Measurements from ENCODE around the gene ZSWIM4. TPM values are rescaled to one million over a fixed set of nuclear protein-coding genes. Genes with fewer than 3 reads are reported as not detected.

The ZSWIM4 gene
- total and polyA plus RNA-seq, 8 donors, result 2.2 to 14.0 (median 3.9) TPM

DNA sequence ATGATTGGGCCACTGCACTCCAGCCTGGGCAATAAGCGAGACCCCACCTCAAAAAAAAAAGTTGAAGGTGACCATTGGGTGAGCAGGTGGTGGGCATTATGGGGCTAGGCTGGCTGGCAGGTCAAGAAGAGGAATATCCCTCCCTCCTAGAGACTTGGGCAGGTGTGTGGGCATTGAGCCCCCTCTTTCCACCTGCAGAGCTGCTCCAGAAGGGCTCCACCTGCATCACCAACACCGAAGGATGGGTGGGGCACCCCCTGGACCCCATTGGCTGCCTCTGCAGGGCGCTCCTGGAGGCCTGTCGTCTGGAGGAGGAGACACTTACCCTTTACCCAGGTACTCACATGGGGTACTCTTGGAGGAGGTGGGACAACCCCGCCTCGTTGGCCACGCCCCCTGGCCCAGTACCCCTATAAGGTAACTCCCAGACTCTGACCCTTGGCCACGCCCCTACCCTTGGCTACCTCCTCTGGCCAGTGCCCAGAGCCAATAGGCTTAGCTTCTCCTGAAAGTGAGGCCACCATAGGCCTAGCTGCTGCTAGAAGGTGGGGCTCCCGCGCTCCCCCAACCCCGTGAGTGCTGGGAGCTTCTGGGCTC is 21.9 kb downstream of the ZSWIM4 start:
- no peaks in the 10 kb centered on the region for H3K9me3 ChIP-seq
- peak; percentile 74 to 90 for DNase-seq
- no peaks in the 10 kb centered on the region for H3K27me3 ChIP-seq
- 36 to 70% (median 48%) methylated on average over 4 to 11 of the region's 11 CpGs for WGBS, 5 donors
- peak overlapping the region; percentile 54 to 78 (median 72) for H3K27ac ChIP-seq
- H3K4me1 ChIP-seq, result peaks cover 7 to 16% (median 13%) of the 10 kb centered on the region in 4 donors
- TF ChIP-seq EP300 (IDR thresholded peaks at IDR 0.05), result no peak
- TF ChIP-seq, protein P1, sequence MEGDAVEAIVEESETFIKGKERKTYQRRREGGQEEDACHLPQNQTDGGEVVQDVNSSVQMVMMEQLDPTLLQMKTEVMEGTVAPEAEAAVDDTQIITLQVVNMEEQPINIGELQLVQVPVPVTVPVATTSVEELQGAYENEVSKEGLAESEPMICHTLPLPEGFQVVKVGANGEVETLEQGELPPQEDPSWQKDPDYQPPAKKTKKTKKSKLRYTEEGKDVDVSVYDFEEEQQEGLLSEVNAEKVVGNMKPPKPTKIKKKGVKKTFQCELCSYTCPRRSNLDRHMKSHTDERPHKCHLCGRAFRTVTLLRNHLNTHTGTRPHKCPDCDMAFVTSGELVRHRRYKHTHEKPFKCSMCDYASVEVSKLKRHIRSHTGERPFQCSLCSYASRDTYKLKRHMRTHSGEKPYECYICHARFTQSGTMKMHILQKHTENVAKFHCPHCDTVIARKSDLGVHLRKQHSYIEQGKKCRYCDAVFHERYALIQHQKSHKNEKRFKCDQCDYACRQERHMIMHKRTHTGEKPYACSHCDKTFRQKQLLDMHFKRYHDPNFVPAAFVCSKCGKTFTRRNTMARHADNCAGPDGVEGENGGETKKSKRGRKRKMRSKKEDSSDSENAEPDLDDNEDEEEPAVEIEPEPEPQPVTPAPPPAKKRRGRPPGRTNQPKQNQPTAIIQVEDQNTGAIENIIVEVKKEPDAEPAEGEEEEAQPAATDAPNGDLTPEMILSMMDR (IDR thresholded peaks at IDR 0.05), result no peak
- no peak for TF ChIP-seq POLR2AphosphoS5 (IDR thresholded peaks at IDR 0.05)
- no peak for TF ChIP-seq POLR2A (IDR thresholded peaks at IDR 0.05)
- H3K4me3 ChIP-seq, result peak overlapping the region; percentile 27 to 50 (median 38)
- peaks cover 12 to 57% (median 34%) of the 10 kb centered on the region in 4 donors for H3K36me3 ChIP-seq
- intact Hi-C loops (cut with DNase I; ENCODE audit: low total_unique reads), result no loop called here

DNA sequence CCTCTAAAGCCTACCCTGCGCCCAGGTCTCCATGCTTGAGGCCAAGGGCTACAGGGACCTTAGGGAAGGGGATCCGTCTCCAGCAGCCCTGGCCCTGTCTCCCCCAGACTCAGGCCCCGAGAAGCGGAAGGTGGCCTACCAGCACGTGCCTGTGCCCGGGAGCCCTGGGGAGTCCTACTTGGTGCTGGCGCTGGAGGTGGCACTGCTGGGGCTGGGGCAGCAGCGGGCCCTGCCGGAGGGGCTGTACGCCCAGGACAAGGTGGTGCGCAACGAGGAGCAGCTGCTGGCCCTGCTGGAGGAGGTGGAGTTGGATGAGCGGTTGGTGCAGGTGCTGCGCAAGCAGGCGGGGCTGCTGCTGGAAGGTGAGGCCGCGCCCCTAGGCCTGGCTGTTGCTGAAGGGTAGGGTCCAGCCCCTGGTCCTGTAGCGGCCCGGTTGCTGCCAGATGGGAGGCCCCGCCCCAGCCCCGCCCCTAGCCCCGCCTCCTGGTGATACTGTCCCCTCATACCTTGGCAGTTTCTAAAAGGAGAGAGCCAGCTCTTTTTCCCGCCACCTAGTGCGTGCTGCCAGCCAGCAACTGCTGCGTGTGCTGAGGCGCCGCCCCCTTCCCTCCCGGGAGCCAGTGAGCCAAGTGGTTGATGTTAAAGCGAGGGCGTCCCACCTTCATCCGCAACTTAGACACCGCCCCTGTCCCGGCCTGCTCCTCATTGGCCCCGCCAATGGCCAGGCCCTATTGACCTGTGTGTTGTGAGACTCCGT is 22.6 kb downstream of the ZSWIM4 start:
- intact Hi-C loops (cut with DNase I; ENCODE audit: low total_unique reads), result no loop called here
- H3K27ac ChIP-seq, result peak overlapping the region; percentile 54 to 78 (median 72)
- TF ChIP-seq EP300 (IDR thresholded peaks at IDR 0.05), result no peak
- peak in 1 of 3 donors; percentile 49 for TF ChIP-seq POLR2AphosphoS5 (IDR thresholded peaks at IDR 0.05)
- no peak for TF ChIP-seq POLR2A (IDR thresholded peaks at IDR 0.05)
- TF ChIP-seq, protein P1 (IDR thresholded peaks at IDR 0.05), result no peak
- H3K4me3 ChIP-seq, result peak overlapping the region; percentile 27 to 50 (median 38)
- H3K27me3 ChIP-seq, result no peaks in the 10 kb centered on the region
- peaks cover 7 to 16% (median 13%) of the 10 kb centered on the region in 4 donors for H3K4me1 ChIP-seq
- H3K9me3 ChIP-seq, result no peaks in the 10 kb centered on the region
- 22 to 47% (median 25%) methylated on average over 14 to 35 of the region's 35 CpGs for WGBS, 5 donors
- DNase-seq, result peak; percentile 87 to 96
- H3K36me3 ChIP-seq, result peaks cover 8 to 54% (median 31%) of the 10 kb centered on the region in 4 donors

DNA sequence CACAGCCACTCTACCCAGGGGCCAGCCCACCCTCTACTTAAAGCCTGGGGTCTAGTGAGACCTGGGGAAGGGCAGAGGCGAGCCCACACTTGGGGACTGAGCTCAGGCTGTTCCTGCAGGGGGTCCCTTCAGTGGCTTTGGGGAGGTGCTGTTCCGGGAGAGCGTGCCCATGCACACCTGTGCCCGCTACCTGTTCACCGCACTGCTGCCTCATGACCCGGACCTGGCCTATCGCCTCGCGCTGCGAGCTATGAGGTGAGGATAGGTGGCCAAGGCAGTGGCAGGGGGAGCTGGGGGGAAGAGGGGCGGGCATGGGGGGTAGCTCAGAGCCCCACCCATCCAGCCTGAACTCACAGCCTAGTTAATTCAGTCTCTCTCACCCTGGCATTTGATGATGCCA is 24.0 kb downstream of the ZSWIM4 start:
- Histone ChIP-seq H3K4me3 (no peak overlapping the region), H3K9me3 (no peaks in the 10 kb centered on the region), H3K27ac (no peak overlapping the region), H3K36me3 (peaks cover 3 to 52% (median 29%) of the 10 kb centered on the region in 4 donors), H3K4me1 (peaks cover 7 to 16% (median 13%) of the 10 kb centered on the region in 4 donors), H3K27me3 (no peaks in the 10 kb centered on the region)
- TF ChIP-seq, protein P1 (IDR thresholded peaks at IDR 0.05), result no peak
- TF ChIP-seq POLR2A (IDR thresholded peaks at IDR 0.05) (no peak), POLR2AphosphoS5 (IDR thresholded peaks at IDR 0.05) (no peak), EP300 (IDR thresholded peaks at IDR 0.05) (no peak)
- intact Hi-C loops (cut with DNase I; ENCODE audit: low total_unique reads), result no loop called here
- no peak for DNase-seq
- WGBS, 5 donors, result 95 to 98% (median 97%) methylated on average over 5 to 11 of the region's 11 CpGs

DNA sequence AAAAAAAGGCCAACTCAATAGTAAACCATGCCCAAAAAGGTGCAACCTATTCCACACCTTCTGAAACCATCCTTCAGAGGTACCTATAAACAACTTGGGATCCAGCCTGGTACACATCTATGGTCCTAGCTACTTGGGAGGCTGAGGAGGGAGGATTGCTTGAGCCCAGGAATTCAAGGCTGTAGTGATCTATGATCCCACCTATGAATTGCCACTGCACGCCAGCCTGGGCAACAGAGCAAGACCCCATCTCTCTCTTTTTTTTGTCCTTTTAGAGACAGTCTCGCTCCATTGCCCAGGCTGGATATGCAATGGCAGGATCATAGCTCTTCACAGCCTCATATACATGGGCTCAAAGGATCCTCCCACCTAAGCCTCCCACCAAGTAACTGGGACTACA is 26.0 kb downstream of the ZSWIM4 start:
- no peaks in the 10 kb centered on the region for H3K9me3 ChIP-seq
- peaks cover 7 to 16% (median 13%) of the 10 kb centered on the region in 4 donors for H3K4me1 ChIP-seq
- peaks cover 0 to 49% (median 27%) of the 10 kb centered on the region in 4 donors for H3K36me3 ChIP-seq
- intact Hi-C loops (cut with DNase I; ENCODE audit: low total_unique reads), result no loop called here
- H3K4me3 ChIP-seq, result no peak overlapping the region
- 82 to 100% (median 100%) methylated on average over 2 of the region's 2 CpGs for WGBS, 5 donors
- H3K27me3 ChIP-seq, result no peaks in the 10 kb centered on the region
- no peak for DNase-seq
- H3K27ac ChIP-seq, result peak overlapping the region in 1 of 5 donors; percentile 60
- TF ChIP-seq POLR2AphosphoS5 (IDR thresholded peaks at IDR 0.05) (no peak), EP300 (IDR thresholded peaks at IDR 0.05) (no peak), POLR2A (IDR thresholded peaks at IDR 0.05) (no peak)
- TF ChIP-seq, protein P1 (IDR thresholded peaks at IDR 0.05), result no peak

All from stomach (tissue), 9 donors.